Endothelial cell of umbilical vein (primary cell): Measurements from ENCODE around the gene TEX29. TPM values are rescaled to one million over a fixed set of nuclear protein-coding genes. Genes with fewer than 3 reads are reported as not detected.

Experiments used
- BruUV-seq: library from RNA; stranded (reverse); fragments of 400-500 nt; replicated peaks from 2 replicates; lab custom pipeline; 2021; lab: Mats Ljungman, UMichigan
- CTCF ChIA-PET: fragments of 300-600, 350-600 bp; sonication (Branson Sonifier 250); formaldehyde crosslinking; loops from one replicate; lab custom pipeline; 2021; ENCODE audit warnings: antibody characterized with exemption, inconsistent platforms; lab: Charles Lee
- POLR2A ChIA-PET: fragments of 300-600, 350-600 bp; sonication (Branson Sonifier 250); formaldehyde crosslinking; loops from one replicate; lab custom pipeline; 2021; ENCODE audit warnings: antibody characterized with exemption, inconsistent platforms; lab: Charles Lee
- DNase-seq: peaks from one replicate; pipeline ENCODE4 v3.0.0-alpha.2; 2011; ENCODE audit warnings: low read depth, low spot score
- FAIRE-seq: peaks from 2 replicates; lab custom pipeline; 2011; peaks lifted over from hg19 to GRCh38; lab: Jason Lieb, UNC
- H2AFZ ChIP-seq: 2 replicates; pipeline ENCODE4 v1.6.0; 2012; ENCODE audit warnings: low read depth, low read length, control low read depth, inconsistent platforms
- H3K27ac ChIP-seq: 2 replicates; pipeline ENCODE4 v1.5.1; 2011; ENCODE audit warnings: low read depth, mild to moderate bottlenecking, control low read depth, low read length, moderate library complexity; ENCODE audit not compliant: insufficient read depth
- H3K27me3 ChIP-seq, 2 experiments: 2 replicates each; pipeline versions ENCODE4 v1.6.0 to v1.6.1; 2011; ENCODE audit warnings: low read length in 2 of 2, mixed read lengths in 1 of 2; ENCODE audit not compliant: control insufficient read depth in 2 of 2, insufficient read depth in 2 of 2
- H3K36me3 ChIP-seq, 2 experiments: 2 replicates in 1 of 2; 3 replicates in 1 of 2; pipeline ENCODE4 v1.5.1; 2011; ENCODE audit warnings: low read length in 2 of 2, mild to moderate bottlenecking in 1 of 2, moderate library complexity in 1 of 2; ENCODE audit not compliant: control insufficient read depth in 2 of 2, insufficient read depth in 2 of 2; ENCODE audit errors: extremely low read depth in 1 of 2
- H3K4me1 ChIP-seq: 3 replicates; pipeline ENCODE4 v1.5.1; 2011; ENCODE audit warnings: mild to moderate bottlenecking, low read length; ENCODE audit not compliant: control insufficient read depth, insufficient read depth; ENCODE audit errors: extremely low read depth
- H3K4me2 ChIP-seq: 2 replicates; pipeline ENCODE4 v1.6.1; 2011; ENCODE audit warnings: low read length, control low read depth, mixed read lengths; ENCODE audit not compliant: insufficient read depth
- H3K4me3 ChIP-seq, 3 experiments: fragments of 200-600 bp in 1 of 3; sonication (generic), shearing (Covaris generic) in 1 of 3; replicated peaks in 1 of 3; 2 replicates each; pipeline ENCODE4 v1.5.1; 2011 to 2016; ENCODE audit warnings: control low read depth in 3 of 3, low read length in 3 of 3, mild to moderate bottlenecking in 2 of 3, inconsistent platforms in 1 of 3, low read depth in 1 of 3, moderate library complexity in 1 of 3; ENCODE audit not compliant: insufficient read depth in 1 of 3
- H3K79me2 ChIP-seq: 2 replicates; pipeline ENCODE4 v1.6.0; 2012; ENCODE audit warnings: low read length, inconsistent platforms; ENCODE audit not compliant: control insufficient read depth, insufficient read depth
- H3K9ac ChIP-seq: replicated peaks from 2 replicates; pipeline ENCODE3; 2011; ENCODE audit warnings: low read length, control low read depth; ENCODE audit not compliant: insufficient read depth; ENCODE audit errors: extremely low read depth
- H3K9me1 ChIP-seq: replicated peaks from 3 replicates; pipeline ENCODE4 v1.6.0; 2011; ENCODE audit warnings: mild to moderate bottlenecking, low read length; ENCODE audit not compliant: control insufficient read depth, insufficient read depth; ENCODE audit errors: extremely low read depth
- H3K9me3 ChIP-seq: replicated peaks from 2 replicates; pipeline ENCODE4 v1.5.1; 2012; ENCODE audit warnings: low read length, inconsistent platforms; ENCODE audit not compliant: control insufficient read depth, insufficient read depth
- H4K20me1 ChIP-seq: replicated peaks from 2 replicates; pipeline ENCODE3; 2011; ENCODE audit warnings: mild to moderate bottlenecking, low read length; ENCODE audit not compliant: control insufficient read depth, insufficient read depth; ENCODE audit errors: extremely low read depth
- EZH2 ChIP-seq: IDR thresholded peaks from 2 replicates; pipeline ENCODE4 v1.6.1; 2012; ENCODE audit warnings: borderline replicate concordance, low read depth, mild to moderate bottlenecking, moderate library complexity, low read length, inconsistent platforms; ENCODE audit not compliant: severe bottlenecking
- FOS ChIP-seq: IDR thresholded peaks from 2 replicates; pipeline ENCODE4 v1.6.1; 2011; ENCODE audit warnings: mild to moderate bottlenecking, low read length, moderate library complexity, borderline replicate concordance; ENCODE audit not compliant: insufficient read depth
- GATA2 ChIP-seq: IDR thresholded peaks from 2 replicates; pipeline ENCODE4 v1.7.0; 2011; ENCODE audit warnings: low read depth, mild to moderate bottlenecking, moderate library complexity, mixed read lengths, low read length; ENCODE audit not compliant: insufficient read length, insufficient read depth
- JUN ChIP-seq: IDR thresholded peaks from 2 replicates; pipeline ENCODE4 v1.6.1; 2011; ENCODE audit warnings: borderline replicate concordance, low read depth; ENCODE audit not compliant: insufficient read length, insufficient read depth
- MYC ChIP-seq: IDR thresholded peaks from one replicate; pipeline ENCODE4 v1.6.1; 2011; ENCODE audit warnings: mild to moderate bottlenecking, low read depth, low read length
- POLR2A ChIP-seq: IDR thresholded peaks from 2 replicates; pipeline ENCODE4 v1.6.1; 2012; ENCODE audit warnings: low read depth, mild to moderate bottlenecking, control low read depth, low read length
- POLR2AphosphoS5 ChIP-seq: IDR thresholded peaks from 2 replicates; pipeline ENCODE4 v1.6.1; 2012; ENCODE audit warnings: low read depth, mild to moderate bottlenecking, control low read depth, low read length, moderate library complexity; ENCODE audit not compliant: insufficient read depth
- dilution Hi-C: fragments of 300-500 bp; cut with MboI; formaldehyde crosslinking; loops from one replicate; pipeline ENCODE4 v1.15.0; 2019; ENCODE audit warnings: low sequenced_read_pairs; ENCODE audit not compliant: extremely low pct_ligation_motif_present
- intact Hi-C: fragments of 100-400 bp; cut with micrococcal nuclease; formaldehyde crosslinking; loops from one replicate; pipeline ENCODE4 v1.10.0; 2022
- polyA plus RNA-seq, 4 experiments: library from polyadenylated mRNA; depleted of rRNA in 3 of 4; stranded (reverse) in 3 of 4; unstranded in 1 of 4; fragments of >200 nt; gene quantifications; 2 replicates each; pipeline versions ENCODE4 v1.2.1 to v1.2.3, GENCODE V29; 2011 to 2012; ENCODE audit warnings: missing spikeins in 1 of 4
- total RNA-seq: library from RNA; stranded (reverse); gene quantifications from 2 replicates; pipeline ENCODE4 v1.2.3, GENCODE V29; 2021
- TF ChIP-seq, protein P1 (sequence below): IDR thresholded peaks from 2 replicates; pipeline ENCODE4 v1.6.1; 2011; ENCODE audit not compliant: insufficient read depth, insufficient read length
- TF ChIP-seq, protein P2 (sequence below), 2 donors: IDR thresholded peaks; 1 replicate in 1 of 2; 2 replicates in 1 of 2; pipeline ENCODE4 v1.5.1; 2011; ENCODE audit warnings: low read length in 2 of 2, mild to moderate bottlenecking in 2 of 2, moderate library complexity in 2 of 2, control low read depth in 1 of 2, inconsistent platforms in 1 of 2, low read depth in 1 of 2; ENCODE audit not compliant: insufficient read depth in 1 of 2; ENCODE audit errors: extremely low read depth in 1 of 2

Gene TEX29
- total and polyA plus RNA-seq, 2 donors (not counting 3 experiments of a cell fraction or from before 2014, with no cell fraction given), result 0.44 TPM; not detected in 1

GRCh38 chr13:111368091-111368490, 47.6 kb downstream of the TEX29 start:
- Histone ChIP-seq H3K27me3 (no peaks in the 10 kb centered on the region), H2AFZ (no peak overlapping the region), H3K27ac (no peak overlapping the region), H3K36me3 (no peaks in the 10 kb centered on the region), H3K4me1 (no peaks in the 10 kb centered on the region), H3K9me1 (no peaks in the 10 kb centered on the region), H3K4me2 (no peak overlapping the region), H3K9me3 (no peaks in the 10 kb centered on the region), H3K4me3 (no peak overlapping the region), H3K9ac (no peak overlapping the region), H3K79me2 (no peaks in the 10 kb centered on the region), H4K20me1 (no peaks in the 10 kb centered on the region)
- BruUV-seq, result no TSS peak
- intact Hi-C loops (no loop called here), dilution Hi-C loops (no loop called here)
- ChIA-PET CTCF (no interaction called here), POLR2A (no interaction called here)
- TF ChIP-seq, protein P1, sequence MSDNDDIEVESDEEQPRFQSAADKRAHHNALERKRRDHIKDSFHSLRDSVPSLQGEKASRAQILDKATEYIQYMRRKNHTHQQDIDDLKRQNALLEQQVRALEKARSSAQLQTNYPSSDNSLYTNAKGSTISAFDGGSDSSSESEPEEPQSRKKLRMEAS, result no peak
- TF ChIP-seq POLR2AphosphoS5 (no peak), EZH2 (no peak), GATA2 (no peak), POLR2A (no peak), MYC (no peak), FOS (no peak), JUN (no peak)
- TF ChIP-seq, protein P2, sequence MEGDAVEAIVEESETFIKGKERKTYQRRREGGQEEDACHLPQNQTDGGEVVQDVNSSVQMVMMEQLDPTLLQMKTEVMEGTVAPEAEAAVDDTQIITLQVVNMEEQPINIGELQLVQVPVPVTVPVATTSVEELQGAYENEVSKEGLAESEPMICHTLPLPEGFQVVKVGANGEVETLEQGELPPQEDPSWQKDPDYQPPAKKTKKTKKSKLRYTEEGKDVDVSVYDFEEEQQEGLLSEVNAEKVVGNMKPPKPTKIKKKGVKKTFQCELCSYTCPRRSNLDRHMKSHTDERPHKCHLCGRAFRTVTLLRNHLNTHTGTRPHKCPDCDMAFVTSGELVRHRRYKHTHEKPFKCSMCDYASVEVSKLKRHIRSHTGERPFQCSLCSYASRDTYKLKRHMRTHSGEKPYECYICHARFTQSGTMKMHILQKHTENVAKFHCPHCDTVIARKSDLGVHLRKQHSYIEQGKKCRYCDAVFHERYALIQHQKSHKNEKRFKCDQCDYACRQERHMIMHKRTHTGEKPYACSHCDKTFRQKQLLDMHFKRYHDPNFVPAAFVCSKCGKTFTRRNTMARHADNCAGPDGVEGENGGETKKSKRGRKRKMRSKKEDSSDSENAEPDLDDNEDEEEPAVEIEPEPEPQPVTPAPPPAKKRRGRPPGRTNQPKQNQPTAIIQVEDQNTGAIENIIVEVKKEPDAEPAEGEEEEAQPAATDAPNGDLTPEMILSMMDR (IDR thresholded peaks at IDR 0.05; ENCODE audit: extremely low read depth in 1 of 2, insufficient read depth in 1 of 2, low read depth in 1 of 2, low read length in 2 of 2), result no peak
- DNase-seq, result no peak
- no peak for FAIRE-seq
